ENCODE data around the gene DTYMK.

The DTYMK gene

GRCh38 chr2:241726459-241726858 lies 39.8 kb upstream of the DTYMK start:
- no peak overlapping the region for H3K27ac ChIP-seq (ENCODE audit: low read depth, low read length)
- WGBS = 94% methylated on average over 16 of the region's 16 CpGs
- no peak overlapping the region for H3K4me3 ChIP-seq (ENCODE audit: low read length)
- H3K27me3 ChIP-seq (ENCODE audit: insufficient read depth, low read length) = no peaks in the 10 kb centered on the region
- H3K9ac ChIP-seq (ENCODE audit: low read depth, low read length) = no peak overlapping the region
- no peaks in the 10 kb centered on the region for H3K4me1 ChIP-seq (ENCODE audit: insufficient read depth, low read length)
- H3K36me3 ChIP-seq (ENCODE audit: insufficient read depth, low read length) = peaks cover 31% of the 10 kb centered on the region
- peaks cover 13% of the 10 kb centered on the region for H3K9me3 ChIP-seq (ENCODE audit: insufficient read depth, low read depth, low read length)

GRCh38 chr2:241724975-241725870 lies 38.6 kb upstream of the DTYMK start:
- Histone ChIP-seq H3K4me1 (ENCODE audit: insufficient read depth, low read length) (no peaks in the 10 kb centered on the region), H3K9ac (ENCODE audit: low read depth, low read length) (no peak overlapping the region), H3K4me3 (ENCODE audit: low read length) (no peak overlapping the region), H3K9me3 (ENCODE audit: insufficient read depth, low read depth, low read length) (peaks cover 13% of the 10 kb centered on the region), H3K27ac (ENCODE audit: low read depth, low read length) (no peak overlapping the region), H3K27me3 (ENCODE audit: insufficient read depth, low read length) (no peaks in the 10 kb centered on the region), H3K36me3 (ENCODE audit: insufficient read depth, low read length) (peaks cover 43% of the 10 kb centered on the region)
- WGBS = 96% methylated on average over 76 of the region's 76 CpGs

- Histone ChIP-seq H3K36me3 (ENCODE audit: insufficient read depth, low read length) (peaks cover 51% of the 10 kb centered on the region), H3K4me3 (ENCODE audit: low read length) (no peak overlapping the region), H3K9me3 (ENCODE audit: insufficient read depth, low read depth, low read length) (peaks cover 13% of the 10 kb centered on the region), H3K9ac (ENCODE audit: low read depth, low read length) (no peak overlapping the region), H3K4me1 (ENCODE audit: insufficient read depth, low read length) (no peaks in the 10 kb centered on the region), H3K27ac (ENCODE audit: low read depth, low read length) (no peak overlapping the region), H3K27me3 (ENCODE audit: insufficient read depth, low read length) (no peaks in the 10 kb centered on the region)
- 93% methylated on average over 41 of the region's 41 CpGs for WGBS
Observed at GRCh38 chr2:241724259-241724974, 37.8 kb upstream of the DTYMK start.

- Histone ChIP-seq H3K27me3 (ENCODE audit: insufficient read depth, low read length) (no peaks in the 10 kb centered on the region), H3K4me1 (ENCODE audit: insufficient read depth, low read length) (no peaks in the 10 kb centered on the region), H3K9ac (ENCODE audit: low read depth, low read length) (no peak overlapping the region), H3K36me3 (ENCODE audit: insufficient read depth, low read length) (peaks cover 63% of the 10 kb centered on the region), H3K4me3 (ENCODE audit: low read length) (no peak overlapping the region), H3K9me3 (ENCODE audit: insufficient read depth, low read depth, low read length) (peaks cover 13% of the 10 kb centered on the region), H3K27ac (ENCODE audit: low read depth, low read length) (no peak overlapping the region)
- WGBS = 97% methylated on average over 21 of the region's 21 CpGs
Observed at GRCh38 chr2:241722896-241723454, 36.4 kb upstream of the DTYMK start.

GRCh38 chr2:241721852-241722251 lies 35.2 kb upstream of the DTYMK start:
- no peak overlapping the region for H3K27ac ChIP-seq (ENCODE audit: low read depth, low read length)
- H3K4me1 ChIP-seq (ENCODE audit: insufficient read depth, low read length) = no peaks in the 10 kb centered on the region
- 87% methylated on average over 12 of the region's 12 CpGs for WGBS
- H3K9ac ChIP-seq (ENCODE audit: low read depth, low read length) = no peak overlapping the region
- no peaks in the 10 kb centered on the region for H3K27me3 ChIP-seq (ENCODE audit: insufficient read depth, low read length)
- peaks cover 72% of the 10 kb centered on the region for H3K36me3 ChIP-seq (ENCODE audit: insufficient read depth, low read length)
- H3K4me3 ChIP-seq (ENCODE audit: low read length) = no peak overlapping the region
- H3K9me3 ChIP-seq (ENCODE audit: insufficient read depth, low read depth, low read length) = peaks cover 13% of the 10 kb centered on the region

GRCh38 chr2:241720560-241720959 lies 33.9 kb upstream of the DTYMK start:
- Histone ChIP-seq H3K27ac (ENCODE audit: low read depth, low read length) (no peak overlapping the region), H3K9me3 (ENCODE audit: insufficient read depth, low read depth, low read length) (peaks cover 13% of the 10 kb centered on the region), H3K9ac (ENCODE audit: low read depth, low read length) (no peak overlapping the region), H3K27me3 (ENCODE audit: insufficient read depth, low read length) (no peaks in the 10 kb centered on the region), H3K4me1 (ENCODE audit: insufficient read depth, low read length) (no peaks in the 10 kb centered on the region), H3K36me3 (ENCODE audit: insufficient read depth, low read length) (peaks cover 79% of the 10 kb centered on the region), H3K4me3 (ENCODE audit: low read length) (no peak overlapping the region)
- 94% methylated on average over 15 of the region's 15 CpGs for WGBS

- Histone ChIP-seq H3K27me3 (ENCODE audit: insufficient read depth, low read length) (no peaks in the 10 kb centered on the region), H3K4me1 (ENCODE audit: insufficient read depth, low read length) (no peaks in the 10 kb centered on the region), H3K9me3 (ENCODE audit: insufficient read depth, low read depth, low read length) (peaks cover 13% of the 10 kb centered on the region), H3K27ac (ENCODE audit: low read depth, low read length) (no peak overlapping the region), H3K4me3 (ENCODE audit: low read length) (no peak overlapping the region), H3K36me3 (ENCODE audit: insufficient read depth, low read length) (peaks cover 80% of the 10 kb centered on the region), H3K9ac (ENCODE audit: low read depth, low read length) (no peak overlapping the region)
- WGBS = 96% methylated on average over 19 of the region's 19 CpGs
Observed at GRCh38 chr2:241720099-241720498, 33.5 kb upstream of the DTYMK start.

GRCh38 chr2:241719093-241719492 lies 32.5 kb upstream of the DTYMK start:
- WGBS = 95% methylated on average over 16 of the region's 16 CpGs
- Histone ChIP-seq H3K4me3 (ENCODE audit: low read length) (no peak overlapping the region), H3K9me3 (ENCODE audit: insufficient read depth, low read depth, low read length) (peaks cover 13% of the 10 kb centered on the region), H3K27ac (ENCODE audit: low read depth, low read length) (no peak overlapping the region), H3K27me3 (ENCODE audit: insufficient read depth, low read length) (no peaks in the 10 kb centered on the region), H3K36me3 (ENCODE audit: insufficient read depth, low read length) (peaks cover 88% of the 10 kb centered on the region), H3K9ac (ENCODE audit: low read depth, low read length) (no peak overlapping the region), H3K4me1 (ENCODE audit: insufficient read depth, low read length) (no peaks in the 10 kb centered on the region)

- Histone ChIP-seq H3K27ac (ENCODE audit: low read depth, low read length) (no peak overlapping the region), H3K9me3 (ENCODE audit: insufficient read depth, low read depth, low read length) (peaks cover 4% of the 10 kb centered on the region; the same call in 1 of the 2 replicates), H3K36me3 (ENCODE audit: insufficient read depth, low read length) (peaks cover 81% of the 10 kb centered on the region), H3K4me3 (ENCODE audit: low read length) (no peak overlapping the region), H3K4me1 (ENCODE audit: insufficient read depth, low read length) (no peaks in the 10 kb centered on the region), H3K9ac (ENCODE audit: low read depth, low read length) (no peak overlapping the region), H3K27me3 (ENCODE audit: insufficient read depth, low read length) (no peaks in the 10 kb centered on the region)
- 95% methylated on average over 10 of the region's 10 CpGs for WGBS
Observed at GRCh38 chr2:241708879-241709278, 22.3 kb upstream of the DTYMK start.

GRCh38 chr2:241706537-241706936 lies 19.9 kb upstream of the DTYMK start:
- Histone ChIP-seq H3K9me3 (ENCODE audit: insufficient read depth, low read depth, low read length) (peaks cover 4% of the 10 kb centered on the region; the same call in 1 of the 2 replicates), H3K27ac (ENCODE audit: low read depth, low read length) (no peak overlapping the region), H3K4me1 (ENCODE audit: insufficient read depth, low read length) (peaks cover 5% of the 10 kb centered on the region; the same call in 1 of the 2 replicates), H3K9ac (ENCODE audit: low read depth, low read length) (no peak overlapping the region), H3K36me3 (ENCODE audit: insufficient read depth, low read length) (peaks cover 62% of the 10 kb centered on the region), H3K27me3 (ENCODE audit: insufficient read depth, low read length) (no peaks in the 10 kb centered on the region), H3K4me3 (ENCODE audit: low read length) (no peak overlapping the region)
- 97% methylated on average over 5 of the region's 6 CpGs for WGBS

- H3K27me3 ChIP-seq (ENCODE audit: insufficient read depth, low read length) = no peaks in the 10 kb centered on the region
- peak overlapping the region; percentile 95 for H3K4me3 ChIP-seq (ENCODE audit: low read length)
- peak overlapping the region; percentile 84 for H3K9ac ChIP-seq (ENCODE audit: low read depth, low read length)
- WGBS = 51% methylated on average over 11 of the region's 11 CpGs
- H3K9me3 ChIP-seq (ENCODE audit: insufficient read depth, low read depth, low read length) = peaks cover 4% of the 10 kb centered on the region; the same call in 1 of the 2 replicates
- H3K27ac ChIP-seq (ENCODE audit: low read depth, low read length) = peak overlapping the region; percentile 80
- H3K4me1 ChIP-seq (ENCODE audit: insufficient read depth, low read length) = peaks cover 5% of the 10 kb centered on the region; the same call in 1 of the 2 replicates
- peaks cover 32% of the 10 kb centered on the region for H3K36me3 ChIP-seq (ENCODE audit: insufficient read depth, low read length)
Observed at GRCh38 chr2:241703032-241703604, 16.5 kb upstream of the DTYMK start.
